Smooth muscle cell (in vitro differentiated cells): ENCODE measurements around the gene ANAPC15. TPM values are rescaled to one million over a fixed set of nuclear protein-coding genes. Genes with fewer than 3 reads are reported as not detected.

ENCODE experiments used
- DNase-seq: peaks from one replicate; lab custom pipeline; 2025; ENCODE audit not compliant: unreplicated experiment; lab: John Stamatoyannopoulos, UW
- H2AFZ ChIP-seq: fragments of 200-600 bp; sonication (generic); 2 replicates; pipeline ENCODE4 v1.6.0; 2016; ENCODE audit warnings: antibody characterized with exemption, low read depth, mild to moderate bottlenecking
- H3F3A ChIP-seq: fragments of 200-600 bp; sonication (generic); 2 replicates; pipeline ENCODE4 v1.6.0; 2017; ENCODE audit warnings: antibody characterized with exemption, low read depth
- H3K27ac ChIP-seq: fragments of 200-600 bp; sonication (generic); 2 replicates; pipeline ENCODE4 v1.5.1; 2016; ENCODE audit warnings: low read depth, mild to moderate bottlenecking
- H3K27me3 ChIP-seq: fragments of 200-600 bp; sonication (generic); 2 replicates; pipeline ENCODE4 v1.6.1; 2016; ENCODE audit warnings: low read depth, mild to moderate bottlenecking
- H3K36me3 ChIP-seq: fragments of 200-600 bp; sonication (generic); 2 replicates; pipeline ENCODE4 v1.5.1; 2016; ENCODE audit warnings: low read depth
- H3K4me1 ChIP-seq: fragments of 200-600 bp; sonication (generic); 2 replicates; pipeline ENCODE4 v1.5.1; 2016; ENCODE audit warnings: low read depth
- H3K4me2 ChIP-seq: fragments of 200-600 bp; sonication (generic); 2 replicates; pipeline ENCODE4 v1.6.0; 2016; ENCODE audit warnings: mild to moderate bottlenecking
- H3K4me3 ChIP-seq: fragments of 200-600 bp; sonication (generic); 2 replicates; pipeline ENCODE4 v1.5.1; 2016; ENCODE audit warnings: mild to moderate bottlenecking
- H3K79me2 ChIP-seq: fragments of 200-600 bp; sonication (generic); 2 replicates; pipeline ENCODE4 v1.6.0; 2016; ENCODE audit warnings: low read depth, mild to moderate bottlenecking
- H3K9ac ChIP-seq: fragments of 200-600 bp; sonication (generic); 2 replicates; pipeline ENCODE4 v1.6.0; 2016; ENCODE audit warnings: low read depth
- H3K9me3 ChIP-seq: fragments of 200-600 bp; sonication (generic); replicated peaks from 2 replicates; pipeline ENCODE4 v1.5.1; 2016; ENCODE audit warnings: low read depth
- H4K20me1 ChIP-seq: fragments of 200-600 bp; sonication (generic); 2 replicates; pipeline ENCODE4 v1.6.0; 2016; ENCODE audit warnings: low read depth
- WGBS: methylation state at CpG from one replicate; pipeline ENCODE4 v1.1.7; 2016; ENCODE audit warnings: low lambda C conversion rate; 5-methylcytosine and 5-hydroxymethylcytosine counted together
- polyA plus RNA-seq: library from polyadenylated mRNA; unstranded; fragments of >200 nt; fragmentation: Nextera tagmentation; extraction: Ambion mirVana; gene quantifications from 2 replicates; pipeline ENCODE4 v1.2.1, GENCODE V29; 2016
- total RNA-seq: library from RNA; depleted of rRNA; stranded (reverse); fragments of >200 nt; gene quantifications from 2 replicates; pipeline ENCODE4 v1.2.3, GENCODE V29; 2014
- TF ChIP-seq, protein P1 (sequence below): fragments of 200-600 bp; sonication (generic); IDR thresholded peaks from 2 replicates; pipeline ENCODE4 v1.5.1; 2017; ENCODE audit warnings: borderline replicate concordance, mild to moderate bottlenecking, antibody characterized with exemption; ENCODE audit not compliant: insufficient read depth, poor library complexity, severe bottlenecking

Gene ANAPC15
- total RNA-seq (12.2 and 19.0 TPM in 2 replicates), polyA plus RNA-seq (42.2 and 51.9 TPM in 2 replicates)

DNA sequence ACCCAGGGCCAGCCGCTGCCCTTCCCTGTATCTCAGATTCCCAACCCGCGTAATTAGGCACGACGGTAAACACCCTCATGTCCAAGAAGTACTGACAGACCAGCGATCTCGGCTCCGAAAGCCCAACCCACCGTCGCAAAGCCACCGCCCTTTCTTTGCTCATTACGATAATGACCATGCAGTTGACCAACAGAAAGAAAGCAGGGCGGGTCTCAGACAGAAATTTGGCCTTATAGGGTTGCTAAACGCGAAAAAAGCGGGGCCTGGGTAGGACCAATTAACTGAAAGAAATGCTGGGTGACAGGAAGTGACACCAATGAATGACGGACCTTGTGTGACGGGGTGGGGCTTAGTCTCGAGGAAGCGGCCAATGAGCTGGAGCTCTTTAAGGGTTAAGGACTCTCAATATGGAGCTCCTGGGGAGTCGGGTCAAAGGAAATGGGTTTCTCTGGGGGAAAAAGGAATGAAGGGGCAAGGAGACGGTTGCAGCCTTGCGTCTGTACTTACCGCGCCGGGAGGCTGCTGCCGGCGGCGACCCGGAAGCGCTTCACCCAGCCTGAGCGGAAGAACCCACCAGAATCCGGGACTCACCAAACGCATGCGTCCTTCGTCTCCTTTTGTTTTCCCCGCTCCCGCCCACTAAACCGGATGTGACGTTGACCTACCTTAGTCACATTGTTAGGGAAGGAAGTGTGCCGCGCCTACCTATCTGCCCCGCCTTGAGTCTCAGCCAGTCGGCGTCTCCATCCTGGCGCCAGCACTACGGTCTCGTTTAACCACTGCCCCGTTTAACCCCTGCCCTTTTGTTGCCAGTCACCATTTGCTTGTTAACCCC lies at the start of gene ANAPC15:
TSS of gene ANAPC15 (minus strand) at position 553 of the 835 bp plus-strand sequence. CDS start 1,419 bp downstream, outside the sequence.
- Histone ChIP-seq H3K4me3 (peak within 1 kb of the TSS; percentile 52), H3K4me1 (no peaks in the 10 kb centered on the region), H4K20me1 (no peaks in the 10 kb centered on the region), H2AFZ (peak within 1 kb of the TSS; percentile 70), H3F3A (peaks cover 10% of the 10 kb centered on the region), H3K9me3 (no peaks in the 10 kb centered on the region), H3K9ac (peak within 1 kb of the TSS; percentile 88), H3K4me2 (peak within 1 kb of the TSS; percentile 80), H3K27me3 (no peaks in the 10 kb centered on the region), H3K79me2 (no peaks in the 10 kb centered on the region), H3K36me3 (no peaks in the 10 kb centered on the region), H3K27ac (peak within 1 kb of the TSS; percentile 93)
- WGBS, result 1% methylated on average over 49 of the region's 49 CpGs
- TF ChIP-seq, protein P1, sequence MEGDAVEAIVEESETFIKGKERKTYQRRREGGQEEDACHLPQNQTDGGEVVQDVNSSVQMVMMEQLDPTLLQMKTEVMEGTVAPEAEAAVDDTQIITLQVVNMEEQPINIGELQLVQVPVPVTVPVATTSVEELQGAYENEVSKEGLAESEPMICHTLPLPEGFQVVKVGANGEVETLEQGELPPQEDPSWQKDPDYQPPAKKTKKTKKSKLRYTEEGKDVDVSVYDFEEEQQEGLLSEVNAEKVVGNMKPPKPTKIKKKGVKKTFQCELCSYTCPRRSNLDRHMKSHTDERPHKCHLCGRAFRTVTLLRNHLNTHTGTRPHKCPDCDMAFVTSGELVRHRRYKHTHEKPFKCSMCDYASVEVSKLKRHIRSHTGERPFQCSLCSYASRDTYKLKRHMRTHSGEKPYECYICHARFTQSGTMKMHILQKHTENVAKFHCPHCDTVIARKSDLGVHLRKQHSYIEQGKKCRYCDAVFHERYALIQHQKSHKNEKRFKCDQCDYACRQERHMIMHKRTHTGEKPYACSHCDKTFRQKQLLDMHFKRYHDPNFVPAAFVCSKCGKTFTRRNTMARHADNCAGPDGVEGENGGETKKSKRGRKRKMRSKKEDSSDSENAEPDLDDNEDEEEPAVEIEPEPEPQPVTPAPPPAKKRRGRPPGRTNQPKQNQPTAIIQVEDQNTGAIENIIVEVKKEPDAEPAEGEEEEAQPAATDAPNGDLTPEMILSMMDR, result no peak
- DNase-seq, result peak; percentile 97

DNA sequence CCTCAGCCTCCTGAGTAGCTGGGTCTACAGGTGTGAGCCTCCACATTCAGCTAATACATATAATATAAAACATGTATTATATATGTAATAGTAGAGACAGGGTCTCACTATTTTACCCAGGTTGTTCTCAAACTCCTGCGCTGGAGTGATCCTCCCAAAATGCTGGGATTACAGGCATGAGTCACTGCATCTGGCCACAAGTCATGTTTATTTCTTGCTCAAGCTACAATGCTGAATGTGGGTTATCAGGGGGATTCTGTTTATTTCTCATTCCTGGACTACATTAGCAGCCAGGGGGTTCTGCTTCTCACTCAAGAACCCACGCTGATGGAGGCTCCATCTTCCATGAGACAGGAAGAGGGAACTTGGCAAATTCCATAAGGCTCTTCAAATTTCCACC lies 47.8 kb upstream of the ANAPC15 start:
- H3K9me3 ChIP-seq, result no peaks in the 10 kb centered on the region
- H3F3A ChIP-seq, result no peaks in the 10 kb centered on the region
- H3K9ac ChIP-seq, result no peak overlapping the region
- H3K79me2 ChIP-seq, result no peaks in the 10 kb centered on the region
- H2AFZ ChIP-seq, result no peak overlapping the region
- H3K27ac ChIP-seq, result no peak overlapping the region
- H3K4me1 ChIP-seq, result no peaks in the 10 kb centered on the region
- 37% methylated on average over 2 of the region's 2 CpGs for WGBS
- no peak overlapping the region for H3K4me3 ChIP-seq
- H4K20me1 ChIP-seq, result no peaks in the 10 kb centered on the region
- H3K4me2 ChIP-seq, result peak overlapping the region; percentile 18
- no peaks in the 10 kb centered on the region for H3K27me3 ChIP-seq
- TF ChIP-seq, protein P1, result no peak
- H3K36me3 ChIP-seq, result no peaks in the 10 kb centered on the region
- DNase-seq, result no peak

DNA sequence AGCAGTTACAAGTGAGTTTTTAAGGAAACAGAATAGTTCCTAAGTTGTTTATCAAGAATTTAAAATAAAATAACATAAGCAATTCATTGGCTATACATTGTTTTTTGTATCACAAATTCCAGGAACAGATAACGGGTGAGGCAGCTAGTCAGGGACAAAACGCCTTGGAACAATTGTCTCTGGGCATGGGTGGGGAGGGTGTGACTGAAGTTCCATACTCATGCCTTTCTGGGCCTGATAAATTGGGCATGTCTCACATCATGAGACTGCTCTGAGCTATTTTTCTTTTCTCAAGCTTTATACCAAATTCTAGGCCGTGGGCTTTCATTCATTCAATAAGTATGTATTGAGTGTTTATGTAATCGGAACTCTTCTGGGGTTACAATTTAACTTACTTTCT lies 44.6 kb upstream of the ANAPC15 start:
- Histone ChIP-seq H2AFZ (no peak overlapping the region), H3K27ac (no peak overlapping the region), H3K36me3 (no peaks in the 10 kb centered on the region), H3K4me1 (no peaks in the 10 kb centered on the region), H3K79me2 (no peaks in the 10 kb centered on the region), H3F3A (no peaks in the 10 kb centered on the region), H3K9ac (no peak overlapping the region), H3K4me3 (no peak overlapping the region), H3K4me2 (no peak overlapping the region), H3K27me3 (no peaks in the 10 kb centered on the region), H4K20me1 (no peaks in the 10 kb centered on the region), H3K9me3 (no peaks in the 10 kb centered on the region)
- TF ChIP-seq, protein P1, result no peak
- DNase-seq, result no peak
- 93% methylated on average over 4 of the region's 4 CpGs for WGBS
